Thyroid gland (tissue), 4 donors: ENCODE results near the gene CDR2L. TPM values are rescaled to one million over a fixed set of nuclear protein-coding genes. Genes with fewer than 3 reads are reported as not detected.

Experiments used
- DNase-seq, 2 donors: peaks; one replicate each; pipeline ENCODE4 v3.0.0-alpha.2; 2019
- H3K27ac ChIP-seq, 3 donors: fragments of 200-600 bp; sonication (generic); 1 replicate in 2 of 3; 2 replicates in 1 of 3; pipeline ENCODE4 v1.5.1; 2016 to 2019; ENCODE audit warnings: mild to moderate bottlenecking in 1 of 3, moderate library complexity in 1 of 3
- H3K27me3 ChIP-seq: fragments of 200-600 bp; sonication (generic); one replicate; pipeline ENCODE4 v1.5.1; 2019
- H3K36me3 ChIP-seq, 2 donors: fragments of 200-600 bp; sonication (generic); one replicate each; pipeline ENCODE4 v1.5.1; 2016 to 2019
- H3K4me1 ChIP-seq, 2 donors: fragments of 200-600 bp; sonication (generic); one replicate each; pipeline ENCODE4 v1.5.1; 2017 to 2019
- H3K4me3 ChIP-seq, 3 donors: fragments of 200-600 bp; sonication (generic); replicated peaks in 1 of 3; 1 replicate in 2 of 3; 2 replicates in 1 of 3; pipeline ENCODE4 v1.5.1; 2016; ENCODE audit warnings: mild to moderate bottlenecking in 1 of 3
- H3K9me3 ChIP-seq: fragments of 200-600 bp; sonication (generic); one replicate; pipeline ENCODE4 v1.5.1; 2017
- POLR2A ChIP-seq, 2 donors: fragments of 450-650 bp; IDR thresholded peaks; one replicate each; pipeline ENCODE4 v1.6.1; 2017; ENCODE audit warnings: antibody characterized with exemption in 2 of 2, mild to moderate bottlenecking in 2 of 2, moderate library complexity in 1 of 2
- WGBS, 2 donors: methylation state at CpG; one replicate each; pipeline ENCODE4 v1.1.5; 2017; 5-methylcytosine and 5-hydroxymethylcytosine counted together
- intact Hi-C: fragments of 100-400 bp; cut with DNase I; formaldehyde crosslinking; loops from one replicate; pipeline ENCODE4 v1.15.1; 2023
- small RNA-seq: library from RNA; depleted of rRNA; stranded (forward); fragments of <200 nt; gene quantifications from one replicate; pipeline ENCODE3, GENCODE V24; 2016
- total RNA-seq, 4 donors: library from RNA; depleted of rRNA; stranded (reverse); fragments of >200 nt; gene quantifications; one replicate each; pipeline ENCODE4 v1.2.3, GENCODE V29; 2016
- TF ChIP-seq, protein P1 (sequence below), 6 experiments: fragments of 200-600 bp in 3 of 6; fragments of 450-650 bp in 3 of 6; sonication (generic) in 3 of 6; IDR thresholded peaks; one replicate each; pipeline ENCODE4 v1.5.1; 2016 to 2019; ENCODE audit warnings: antibody characterized with exemption in 6 of 6, mild to moderate bottlenecking in 2 of 6, inconsistent platforms in 1 of 6, moderate library complexity in 1 of 6

CDR2L gene
- total RNA-seq, 4 donors from 2014 or later: 2.6 to 9.8 (median 4.2) TPM

DNA sequence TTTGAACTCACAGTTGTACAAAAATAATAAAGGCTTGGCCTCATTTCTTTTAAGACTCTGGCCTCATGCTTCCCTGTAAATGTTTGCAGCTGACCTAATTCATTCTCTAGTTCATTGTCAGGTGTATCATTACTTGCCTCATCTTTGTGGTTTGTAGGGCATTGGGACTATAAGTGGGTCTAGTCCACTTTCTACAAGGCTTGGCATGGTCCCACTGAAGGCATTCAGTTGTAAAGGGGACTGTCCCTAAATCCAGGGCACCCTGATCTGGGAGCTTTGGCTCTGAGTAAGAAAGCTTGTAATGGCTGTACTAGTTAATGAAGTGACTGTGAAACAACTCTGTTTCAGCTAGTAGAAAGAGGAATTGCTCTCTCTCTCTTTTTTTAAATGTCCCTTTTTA, 62.3 kb downstream of the CDR2L start:
- Histone ChIP-seq H3K9me3 (no peaks in the 10 kb centered on the region), H3K27me3 (no peaks in the 10 kb centered on the region), H3K4me1 (peaks cover 16 to 17% of the 10 kb centered on the region in 2 donors), H3K4me3 (no peak overlapping the region), H3K27ac (no peak overlapping the region), H3K36me3 (peaks cover 4 to 11% of the 10 kb centered on the region in 2 donors)
- DNase-seq: no peak
- no peak for TF ChIP-seq POLR2A (IDR thresholded peaks at IDR 0.05)
- intact Hi-C loops: no loop called here

DNA sequence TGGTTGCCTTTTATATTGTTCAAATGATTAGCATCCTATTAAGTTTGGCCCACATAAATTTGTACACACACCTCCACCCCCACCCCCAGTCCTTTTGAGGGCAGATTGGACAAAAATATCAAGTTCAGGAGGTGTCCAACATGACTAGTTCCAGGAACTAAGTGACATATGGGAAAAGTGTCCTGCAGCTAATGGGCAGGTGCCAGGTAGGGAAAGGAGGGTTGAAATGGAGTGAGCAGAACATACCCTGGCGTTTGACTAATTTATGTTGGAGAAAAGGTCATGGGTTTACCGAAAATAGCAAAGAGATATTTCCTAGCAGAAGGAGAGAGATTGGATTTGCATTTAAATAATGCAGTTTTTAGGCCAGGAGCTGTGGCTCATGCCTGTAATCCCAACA, 64.5 kb downstream of the CDR2L start:
- intact Hi-C loops: no loop called here
- peaks cover 10 to 12% of the 10 kb centered on the region in 2 donors for H3K4me1 ChIP-seq
- peaks cover 4 to 11% of the 10 kb centered on the region in 2 donors for H3K36me3 ChIP-seq
- H3K27ac ChIP-seq: no peak overlapping the region
- no peaks in the 10 kb centered on the region for H3K9me3 ChIP-seq
- H3K27me3 ChIP-seq: no peaks in the 10 kb centered on the region
- no peak overlapping the region for H3K4me3 ChIP-seq
- no peak for TF ChIP-seq POLR2A (IDR thresholded peaks at IDR 0.05)
- TF ChIP-seq, protein P1, sequence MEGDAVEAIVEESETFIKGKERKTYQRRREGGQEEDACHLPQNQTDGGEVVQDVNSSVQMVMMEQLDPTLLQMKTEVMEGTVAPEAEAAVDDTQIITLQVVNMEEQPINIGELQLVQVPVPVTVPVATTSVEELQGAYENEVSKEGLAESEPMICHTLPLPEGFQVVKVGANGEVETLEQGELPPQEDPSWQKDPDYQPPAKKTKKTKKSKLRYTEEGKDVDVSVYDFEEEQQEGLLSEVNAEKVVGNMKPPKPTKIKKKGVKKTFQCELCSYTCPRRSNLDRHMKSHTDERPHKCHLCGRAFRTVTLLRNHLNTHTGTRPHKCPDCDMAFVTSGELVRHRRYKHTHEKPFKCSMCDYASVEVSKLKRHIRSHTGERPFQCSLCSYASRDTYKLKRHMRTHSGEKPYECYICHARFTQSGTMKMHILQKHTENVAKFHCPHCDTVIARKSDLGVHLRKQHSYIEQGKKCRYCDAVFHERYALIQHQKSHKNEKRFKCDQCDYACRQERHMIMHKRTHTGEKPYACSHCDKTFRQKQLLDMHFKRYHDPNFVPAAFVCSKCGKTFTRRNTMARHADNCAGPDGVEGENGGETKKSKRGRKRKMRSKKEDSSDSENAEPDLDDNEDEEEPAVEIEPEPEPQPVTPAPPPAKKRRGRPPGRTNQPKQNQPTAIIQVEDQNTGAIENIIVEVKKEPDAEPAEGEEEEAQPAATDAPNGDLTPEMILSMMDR (IDR thresholded peaks at IDR 0.05): no peak
- no peak for DNase-seq
- WGBS, 2 donors: 86 to 88% methylated on average over 2 of the region's 2 CpGs

Small RNA genes lying within 50 kb of the gene (small RNA-seq; reads per million reads assigned to genes)
- gene RN7SL573P: not detected
- gene RNU6-362P: not detected

Other genes with a start within 250 kb of the CDR2L start
- 10 to 100 TPM; 21.9 to 63.4 (median 43.8) TPM for gene NHERF1, start 239.0 kb upstream of the CDR2L start, total RNA-seq
- 10 to 100 TPM; 33.1 to 46.5 (median 41.4) TPM for gene NAT9, start 211.3 kb upstream of the CDR2L start, total RNA-seq
- gene GRIN2C, start 127.7 kb upstream of the CDR2L start, total RNA-seq: 100 to 1,000 TPM in 2 of 4 donors, 10 to 100 TPM in 2; 63.4 to 120 (median 94.0) TPM
- 10 to 100 TPM in 2 of 4 donors, 1 to 10 TPM in 2; 5.9 to 18.6 (median 10.2) TPM for gene FDXR, start 114.6 kb upstream of the CDR2L start, total RNA-seq
- gene FADS6, start 94.0 kb upstream of the CDR2L start, total RNA-seq: not detected
- gene USH1G, start 64.4 kb upstream of the CDR2L start, total RNA-seq: not detected
- gene OTOP2, start 63.4 kb upstream of the CDR2L start, total RNA-seq: not detected
- not detected for gene OTOP3, start 51.7 kb upstream of the CDR2L start, total RNA-seq
- 10 to 100 TPM; 19.4 to 27.4 (median 21.3) TPM for gene HID1, start 14.9 kb upstream of the CDR2L start, total RNA-seq
- 10 to 100 TPM; 37.8 to 55.1 (median 49.7) TPM for gene MRPL58, start 25.0 kb downstream of the CDR2L start, total RNA-seq
- 100 to 1,000 TPM; 172 to 408 (median 330) TPM for gene ATP5PD, start 59.3 kb downstream of the CDR2L start, total RNA-seq
- gene KCTD2, start 59.6 kb downstream of the CDR2L start, total RNA-seq: 10 to 100 TPM; 33.6 to 48.6 (median 41.7) TPM
- 10 to 100 TPM; 24.1 to 40.3 (median 27.6) TPM for gene SLC16A5, start 100.3 kb downstream of the CDR2L start, total RNA-seq
- 10 to 100 TPM in 2 of 4 donors, 1 to 10 TPM in 2; 8.7 to 13.1 (median 10.5) TPM for gene ARMC7, start 122.3 kb downstream of the CDR2L start, total RNA-seq
- gene NT5C, start 144.1 kb downstream of the CDR2L start, total RNA-seq: 100 to 1,000 TPM in 3 of 4 donors, 10 to 100 TPM in 1; 84.7 to 203 (median 107) TPM
- 10 to 100 TPM; 15.1 to 23.4 (median 17.7) TPM for gene JPT1, start 166.9 kb downstream of the CDR2L start, total RNA-seq
- gene SUMO2, start 195.3 kb downstream of the CDR2L start, total RNA-seq: 100 to 1,000 TPM in 1 of 4 donors, 10 to 100 TPM in 3; 61.9 to 100 (median 82.1) TPM
- 10 to 100 TPM; 24.7 to 31.7 (median 27.1) TPM for gene NUP85, start 218.0 kb downstream of the CDR2L start, total RNA-seq